Activated naive CD4-positive, alpha-beta T cell treated with anti-CD3 and anti-CD28 coated beads, Interleukin-2, amount 50 U/mL, for 72 hours (primary cell): ENCODE results near the gene OLFML2A. TPM values are rescaled to one million over a fixed set of nuclear protein-coding genes. Genes with fewer than 3 reads are reported as not detected.
A peak's percentile ranks its signal among the peaks of the same experiment; 100 is the strongest.
"Not testable (repeated sequence)": the region's sequence is repeated elsewhere in the genome, so short reads cannot be mapped to it uniquely, and the experiment has no call there.

Experiments
- ATAC-seq, 2 donors: fragments of 150-1000 bp; cut with Tn5 transposase; 2 replicates each; pipeline ENCODE4 v1.10.0; 2021; ENCODE audit warnings: mild to moderate bottlenecking in 2 of 2, moderate library complexity in 2 of 2
- DNase-seq, 2 donors: peaks; one replicate each; pipeline ENCODE4 v3.0.0; 2021 to 2022; ENCODE audit warnings: low spot score in 2 of 2
- H3K27ac Mint-ChIP-seq, 2 donors: one replicate each; pipeline ENCODE4 v1.8.0; 2022; ENCODE audit warnings: mild to moderate bottlenecking in 2 of 2, mixed read lengths in 2 of 2
- H3K36me3 Mint-ChIP-seq, 2 donors: one replicate each; pipeline ENCODE4 v1.8.0; 2022; ENCODE audit warnings: mixed read lengths in 2 of 2
- H3K9me3 Mint-ChIP-seq, 2 donors: one replicate each; pipeline ENCODE4 v1.8.0; 2022; ENCODE audit warnings: mixed read lengths in 2 of 2
- total RNA-seq, 2 donors: library from RNA; stranded (reverse); gene quantifications; one replicate each; pipeline ENCODE4 v1.2.3, GENCODE V29; 2022

Gene OLFML2A
- total RNA-seq, 2 donors from 2014 or later = not detected

GRCh38 chr9:124820698-124821623 is 44.0 kb downstream of the OLFML2A start:
- Mint-ChIP-seq H3K36me3 (no peaks in the 10 kb centered on the region), H3K27ac (no peak overlapping the region), H3K9me3 (no peaks in the 10 kb centered on the region)
- ATAC-seq (no peak), DNase-seq (no peak)

GRCh38 chr9:124828489-124829333 is 51.8 kb downstream of the OLFML2A start:
- peak overlapping the region in 1 of 2 donors; percentile 65 for H3K27ac Mint-ChIP-seq
- no peak for DNase-seq
- no peaks in the 10 kb centered on the region for H3K9me3 Mint-ChIP-seq
- H3K36me3 Mint-ChIP-seq = no peaks in the 10 kb centered on the region
- ATAC-seq = no peak

GRCh38 chr9:124829334-124829669 is 52.4 kb downstream of the OLFML2A start:
- no peaks in the 10 kb centered on the region for H3K9me3 Mint-ChIP-seq
- ATAC-seq = no peak
- DNase-seq = no peak
- H3K27ac Mint-ChIP-seq = no peak overlapping the region
- no peaks in the 10 kb centered on the region for H3K36me3 Mint-ChIP-seq

- ATAC-seq = no peak
- no peak for DNase-seq
- Mint-ChIP-seq H3K27ac (no peak overlapping the region), H3K36me3 (no peaks in the 10 kb centered on the region), H3K9me3 (no peaks in the 10 kb centered on the region)
Measured at GRCh38 chr9:124830593-124830992, 53.7 kb downstream of the OLFML2A start.

GRCh38 chr9:124831642-124832364 is 54.9 kb downstream of the OLFML2A start:
- no peaks in the 10 kb centered on the region for H3K9me3 Mint-ChIP-seq
- ATAC-seq (no peak), DNase-seq (no peak)
- H3K27ac Mint-ChIP-seq = no peak overlapping the region
- no peaks in the 10 kb centered on the region for H3K36me3 Mint-ChIP-seq

DNA sequence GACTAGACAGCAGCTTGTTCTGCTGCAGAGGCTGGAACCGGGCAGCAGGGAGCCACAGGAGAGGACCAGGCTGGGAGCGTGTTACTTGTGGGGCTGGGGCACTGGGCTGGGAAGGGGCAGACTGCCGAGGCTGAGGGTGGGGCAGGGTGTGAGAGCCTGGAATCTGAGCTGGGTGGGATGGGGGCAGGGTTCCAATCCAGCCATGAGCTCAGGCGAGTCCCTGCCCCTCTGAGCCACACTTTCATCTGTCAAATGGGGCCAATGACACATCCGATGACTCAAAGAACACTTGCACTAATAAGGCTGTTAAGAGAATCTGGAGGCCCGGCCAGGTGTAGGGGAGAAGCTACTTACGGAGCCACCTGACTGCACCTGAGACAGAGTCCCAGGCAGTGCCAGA is 57.7 kb downstream of the OLFML2A start:
- Mint-ChIP-seq H3K36me3 (no peaks in the 10 kb centered on the region), H3K9me3 (no peaks in the 10 kb centered on the region), H3K27ac (peak overlapping the region in 1 of 2 donors; percentile 58)
- DNase-seq (no peak), ATAC-seq (peak; percentile 29 to 55)

DNA sequence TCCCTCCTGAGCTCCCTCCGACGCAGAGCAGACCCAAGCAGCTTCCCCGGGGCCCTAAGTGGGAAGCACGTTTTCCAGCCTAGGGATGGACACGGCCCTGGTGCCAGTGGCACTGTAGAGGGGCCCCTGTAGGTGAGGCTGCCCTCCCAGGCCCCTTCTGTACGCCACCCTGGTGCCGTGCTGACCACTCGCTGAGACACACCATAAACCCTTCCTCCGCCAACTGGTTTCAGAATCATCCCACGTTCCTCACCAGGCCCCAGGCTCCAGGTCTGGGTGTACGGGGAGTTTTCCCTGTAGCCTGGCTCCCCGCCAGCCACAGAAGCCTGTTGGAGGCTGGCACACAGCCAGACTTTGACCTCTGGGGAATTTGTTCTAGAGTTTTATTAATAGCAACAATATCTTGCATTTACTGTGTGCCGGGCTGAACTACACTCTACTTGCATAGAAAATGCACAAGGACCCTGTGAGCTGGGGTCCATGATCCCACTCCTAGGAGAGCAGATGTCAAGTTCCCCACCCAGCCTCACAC is 58.2 kb downstream of the OLFML2A start:
- no peaks in the 10 kb centered on the region for H3K9me3 Mint-ChIP-seq
- ATAC-seq (no peak), DNase-seq (no peak)
- H3K36me3 Mint-ChIP-seq = no peaks in the 10 kb centered on the region
- H3K27ac Mint-ChIP-seq = no peak overlapping the region

DNA sequence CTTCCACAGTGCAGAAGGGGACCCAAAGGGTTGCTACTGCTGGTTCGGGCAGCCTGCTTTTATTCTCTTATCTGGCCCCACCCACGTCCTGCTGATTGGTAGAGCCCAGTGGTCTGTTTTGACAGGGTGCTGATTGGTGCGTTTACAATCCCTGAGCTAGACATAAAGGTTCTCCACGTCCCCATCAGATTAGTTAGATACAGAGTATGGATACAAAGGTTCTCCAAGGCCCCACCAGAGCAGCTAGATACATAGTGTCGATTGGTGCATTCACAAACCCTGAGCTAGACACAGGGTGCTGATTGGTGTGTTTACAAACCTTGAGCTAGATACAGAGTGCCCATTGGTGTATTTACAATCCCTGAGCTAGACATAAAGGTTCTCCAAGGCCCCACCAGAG is 61.2 kb downstream of the OLFML2A start:
- H3K36me3 Mint-ChIP-seq, ATAC-seq: not testable (repeated sequence)

GRCh38 chr9:124838567-124839275 is 61.8 kb downstream of the OLFML2A start:
- not testable (repeated sequence) for DNase-seq, H3K9me3 Mint-ChIP-seq, ATAC-seq, H3K36me3 Mint-ChIP-seq, H3K27ac Mint-ChIP-seq

More for the DNA sequence above, 61.2 kb downstream of the OLFML2A start:
- DNase-seq, H3K27ac Mint-ChIP-seq, H3K9me3 Mint-ChIP-seq: not testable (repeated sequence)

DNA sequence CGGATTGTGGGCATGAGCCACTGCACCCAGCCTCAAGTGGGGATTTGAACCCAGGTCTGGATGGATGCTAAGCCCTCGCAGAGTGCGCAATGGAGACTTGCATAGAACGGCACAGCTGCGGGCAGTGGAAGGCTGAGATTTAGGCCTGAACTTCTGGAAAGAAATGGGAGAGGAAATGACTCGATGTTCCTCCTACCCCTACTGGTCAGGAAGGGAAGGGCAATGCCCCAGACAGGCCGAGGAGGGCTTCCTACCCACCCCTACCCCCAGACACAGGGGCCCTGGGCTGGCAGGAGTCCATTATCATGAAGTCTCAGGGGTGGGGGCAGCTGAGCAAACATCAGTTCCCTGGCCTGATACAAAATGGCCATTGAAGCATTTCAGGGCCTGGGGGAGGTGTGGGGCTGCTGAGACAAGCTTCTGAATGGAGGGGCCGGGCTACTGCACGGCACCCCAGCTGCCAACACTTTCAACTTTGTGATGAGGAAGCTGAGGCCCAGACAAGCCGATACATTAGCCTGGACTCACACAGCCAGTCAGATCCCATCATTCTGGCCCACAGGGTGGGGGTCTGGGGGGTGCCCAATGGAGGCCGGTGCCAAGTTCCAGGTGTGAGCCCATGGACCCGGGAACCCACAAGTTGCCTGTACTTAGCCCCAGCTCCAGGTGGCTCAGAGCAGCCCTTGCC is 62.8 kb downstream of the OLFML2A start:
- no peaks in the 10 kb centered on the region for H3K9me3 Mint-ChIP-seq

GRCh38 chr9:124840300-124840833 is 63.4 kb downstream of the OLFML2A start:
- ATAC-seq (no peak), DNase-seq (no peak)
- Mint-ChIP-seq H3K9me3 (no peaks in the 10 kb centered on the region), H3K36me3 (no peaks in the 10 kb centered on the region), H3K27ac (no peak overlapping the region)

More for the DNA sequence above, 62.8 kb downstream of the OLFML2A start:
- DNase-seq (no peak), ATAC-seq (peak in 1 of 2 donors; percentile 37)
- Mint-ChIP-seq H3K27ac (no peak overlapping the region), H3K36me3 (no peaks in the 10 kb centered on the region)

GRCh38 chr9:124841075-124841821 is 64.3 kb downstream of the OLFML2A start:
- ATAC-seq = no peak
- H3K36me3 Mint-ChIP-seq = no peaks in the 10 kb centered on the region
- no peak overlapping the region for H3K27ac Mint-ChIP-seq
- no peaks in the 10 kb centered on the region for H3K9me3 Mint-ChIP-seq
- no peak for DNase-seq

DNA sequence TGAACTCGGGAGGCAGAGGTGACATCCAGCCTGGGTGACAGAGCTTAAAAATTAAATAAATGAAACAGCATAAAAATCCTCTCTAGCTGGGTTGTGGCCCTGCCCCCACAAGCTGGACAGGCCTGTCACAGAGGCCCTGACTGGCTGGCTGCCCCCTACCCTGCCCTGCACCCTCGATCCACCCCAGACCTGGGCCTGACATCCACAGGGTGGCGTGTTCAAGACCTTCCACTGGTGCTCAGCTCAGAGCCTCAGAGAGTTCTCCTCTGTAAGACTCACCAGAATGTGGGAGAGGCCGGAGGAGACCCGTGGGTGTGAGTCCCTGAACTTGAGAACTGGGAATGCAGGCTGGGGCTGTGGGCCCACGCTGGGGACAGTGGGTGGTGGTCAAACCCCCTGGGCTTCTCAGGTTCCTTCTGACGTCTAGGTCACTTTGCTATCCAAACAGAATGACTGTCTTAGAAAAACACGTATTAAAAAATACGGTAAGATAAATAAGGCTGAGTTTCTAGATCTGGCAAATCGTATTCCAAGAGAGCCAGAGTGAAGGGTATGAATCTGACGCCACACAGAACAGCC is 66.6 kb downstream of the OLFML2A start:
- no peak overlapping the region for H3K27ac Mint-ChIP-seq
- no peaks in the 10 kb centered on the region for H3K9me3 Mint-ChIP-seq
- H3K36me3 Mint-ChIP-seq = no peaks in the 10 kb centered on the region
- ATAC-seq (no peak), DNase-seq (no peak)

DNA sequence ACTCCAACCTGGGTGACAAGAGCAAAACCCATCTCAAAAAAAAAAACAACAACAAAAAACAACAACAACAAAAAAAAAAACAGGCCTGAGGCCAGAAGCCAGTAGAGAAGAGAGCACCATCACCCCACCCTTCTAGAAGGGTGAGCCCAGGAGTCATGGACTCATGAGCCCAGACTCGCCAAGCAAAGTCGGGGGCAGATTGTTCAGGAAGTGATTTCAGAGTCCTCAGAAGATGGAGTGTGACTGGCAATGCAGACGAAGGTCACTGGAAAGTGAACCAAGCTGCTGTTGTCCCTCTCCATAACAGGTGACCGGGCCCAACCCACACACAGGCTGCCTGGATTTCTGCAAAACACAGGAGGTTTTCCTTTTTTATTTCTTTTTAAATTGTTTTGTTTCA is 67.4 kb downstream of the OLFML2A start:
- DNase-seq (no peak), ATAC-seq (no peak)
- no peaks in the 10 kb centered on the region for H3K9me3 Mint-ChIP-seq
- no peak overlapping the region for H3K27ac Mint-ChIP-seq
- no peaks in the 10 kb centered on the region for H3K36me3 Mint-ChIP-seq
